HG03469 (cell line): ENCODE measurements around the gene CERS6.

Experiments used
- ATAC-seq: cut with Tn5 transposase; IDR thresholded peaks from one replicate; pipeline ENCODE4 v1.9.1; 2021; ENCODE audit warnings: mild to moderate bottlenecking, moderate library complexity, moderate number of reproducible peaks; ENCODE audit not compliant: unreplicated experiment

Gene CERS6

DNA sequence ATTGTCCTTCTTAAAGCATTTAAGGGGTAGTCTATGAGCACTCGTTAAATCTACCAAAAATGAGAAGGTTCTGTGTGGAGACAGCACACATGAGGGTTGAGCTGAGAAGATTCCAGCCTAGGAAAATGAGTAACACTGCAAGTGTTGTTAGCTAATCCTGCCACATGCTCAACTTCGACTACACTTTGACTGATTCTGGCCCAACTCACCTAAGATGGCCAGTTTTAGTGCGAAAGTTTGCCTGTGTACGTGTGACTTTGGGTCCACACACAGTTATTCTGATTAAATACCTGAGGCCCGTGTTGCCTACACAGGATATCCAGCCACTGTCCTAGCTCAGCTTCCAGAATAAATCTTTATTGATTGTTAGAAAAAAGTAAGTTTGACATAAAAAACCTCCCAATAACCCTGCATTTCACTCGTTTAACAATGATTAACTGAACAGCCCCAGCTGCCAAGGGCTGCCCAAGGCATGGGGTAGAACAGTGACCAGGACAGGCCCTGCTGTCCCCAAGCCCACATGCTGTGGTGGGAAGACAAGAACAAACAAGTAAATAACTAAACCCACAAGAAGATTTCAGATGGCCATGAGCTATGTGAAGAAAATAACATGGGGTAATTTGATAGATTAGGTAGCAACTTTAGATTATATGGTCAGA, 14.7 kb upstream of the CERS6 start:
- ATAC-seq: no peak

DNA sequence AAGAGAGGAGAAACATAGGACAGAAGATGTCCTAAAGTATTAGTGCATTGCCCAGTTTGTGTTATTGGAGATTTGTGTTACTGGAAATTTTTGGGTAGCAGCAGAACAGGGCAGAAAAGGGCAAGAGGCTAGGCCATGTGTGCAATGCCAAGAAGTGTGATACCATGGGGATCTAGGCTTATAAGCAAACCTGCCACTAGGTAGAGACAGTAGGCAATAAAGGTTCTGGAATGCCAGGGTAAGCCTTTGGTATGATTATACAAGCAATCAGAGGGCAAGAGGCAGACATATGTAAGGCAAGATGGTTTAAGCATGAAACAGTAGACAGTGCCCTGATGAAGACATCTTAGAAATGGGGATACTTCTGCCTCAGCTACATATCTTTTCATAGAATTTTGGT, 12.3 kb upstream of the CERS6 start:
- no peak for ATAC-seq

DNA sequence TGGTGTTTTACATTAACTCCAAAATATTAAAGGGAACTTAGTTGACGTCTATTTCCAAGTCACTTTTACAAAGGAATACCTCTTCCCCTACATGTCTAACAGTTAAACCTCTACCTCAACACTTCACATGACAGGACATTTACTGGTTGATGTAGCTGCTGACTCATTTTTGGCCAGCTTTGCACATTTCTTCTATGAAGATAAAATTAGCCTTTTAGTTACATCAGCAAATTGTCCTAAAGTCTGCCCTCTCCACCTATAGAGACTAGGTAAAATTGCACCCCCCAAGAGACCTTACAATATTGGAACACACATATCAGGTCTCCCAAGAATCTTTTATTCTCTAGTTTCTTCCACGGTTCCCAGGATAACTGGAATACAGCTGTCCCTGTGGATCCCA, 10.1 kb upstream of the CERS6 start:
- no peak for ATAC-seq

DNA sequence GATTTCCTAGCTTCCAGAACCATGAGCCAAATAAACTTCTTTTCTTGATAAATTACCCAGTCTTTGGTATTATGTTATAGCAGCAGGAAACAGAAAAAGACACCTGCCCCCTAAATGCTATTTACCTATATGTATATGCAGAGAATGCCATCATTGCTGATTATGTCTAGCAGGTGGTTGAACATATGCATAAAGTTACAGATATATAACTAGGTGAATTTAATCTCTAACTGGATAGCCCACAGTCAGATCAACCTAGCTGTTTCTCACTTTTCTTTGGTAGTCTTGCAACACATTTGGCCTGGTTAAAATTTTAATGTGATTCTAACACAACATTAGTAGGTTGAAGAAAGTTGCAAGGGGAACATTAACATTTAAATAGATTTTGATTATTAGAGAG, 7.1 kb upstream of the CERS6 start:
- no peak for ATAC-seq

DNA sequence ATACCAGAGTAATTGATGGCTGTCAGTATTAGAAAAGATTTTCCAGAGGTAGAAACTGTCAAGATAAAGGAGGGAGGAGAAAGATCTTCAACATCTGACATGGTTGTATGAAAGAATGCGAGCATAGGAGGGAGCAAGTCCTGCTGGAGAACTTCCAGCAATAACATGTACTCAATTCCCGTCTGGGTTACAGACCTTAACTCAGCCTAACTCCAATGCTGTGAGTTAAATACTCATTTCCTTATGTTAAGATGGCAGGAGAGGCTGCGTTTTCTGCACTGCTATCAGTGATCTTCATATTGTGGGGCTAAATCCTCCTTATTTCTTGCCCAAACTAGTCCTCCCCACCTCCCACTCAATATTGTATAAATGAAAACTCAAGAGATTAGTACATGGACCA, 6.7 kb upstream of the CERS6 start:
- no peak for ATAC-seq

DNA sequence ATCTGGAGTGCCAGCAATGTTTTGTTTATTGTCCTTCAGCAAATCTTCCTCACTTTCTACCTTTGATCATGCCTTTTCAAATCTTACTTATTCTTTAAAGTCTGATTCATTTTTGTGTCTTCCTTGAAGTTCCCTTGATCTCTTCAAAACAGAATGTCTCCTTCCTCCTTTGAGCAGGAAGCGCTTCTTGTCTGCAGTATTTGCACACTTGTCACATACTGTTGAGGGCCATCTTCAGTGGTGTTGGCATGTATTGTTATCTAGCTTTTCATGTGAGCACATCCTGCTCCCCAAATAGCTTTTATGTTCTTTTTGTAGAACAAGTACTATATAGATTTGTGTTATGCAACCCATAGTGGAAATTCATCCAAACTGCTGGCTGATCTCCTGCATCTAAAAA, 5.9 kb upstream of the CERS6 start:
- no peak for ATAC-seq

DNA sequence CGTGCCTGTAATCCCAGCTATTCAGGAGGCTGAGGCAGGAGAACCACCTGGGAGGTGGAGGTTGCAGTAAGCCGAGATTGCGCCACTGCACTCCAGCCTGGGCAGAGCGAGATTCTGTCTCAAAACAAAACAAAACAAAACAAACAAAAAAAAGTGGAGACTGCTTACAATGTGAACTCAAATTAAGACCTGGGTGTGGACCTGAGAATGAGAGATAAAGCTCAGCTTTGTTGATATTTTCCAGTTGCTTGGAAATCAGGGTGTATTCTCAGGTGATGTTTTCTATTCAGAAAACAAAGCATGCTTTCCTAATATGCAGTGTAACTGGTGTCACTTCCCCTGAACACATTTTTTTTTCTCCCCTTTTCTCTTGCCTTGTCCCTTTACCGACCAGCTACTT, 5.3 kb upstream of the CERS6 start:
- ATAC-seq: no peak

DNA sequence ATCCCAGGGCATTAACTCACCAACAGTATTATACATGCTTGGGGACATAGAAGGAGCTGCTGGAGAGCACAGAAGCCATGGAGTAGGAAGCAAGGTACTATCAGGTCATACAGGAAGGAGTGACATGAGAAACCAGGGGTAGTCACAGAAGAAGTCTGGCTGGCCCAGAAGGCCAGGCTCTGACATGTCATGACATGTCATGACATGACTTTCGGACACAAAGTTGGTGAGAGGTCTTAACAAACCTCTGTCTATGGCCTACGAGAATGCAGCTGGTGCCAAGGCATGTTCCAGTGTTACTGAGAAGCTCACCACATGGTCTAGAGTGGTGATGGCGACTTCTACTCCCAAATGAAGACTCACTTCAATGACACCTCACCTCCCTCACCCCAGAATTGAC, 3.3 kb upstream of the CERS6 start:
- ATAC-seq: no peak

DNA sequence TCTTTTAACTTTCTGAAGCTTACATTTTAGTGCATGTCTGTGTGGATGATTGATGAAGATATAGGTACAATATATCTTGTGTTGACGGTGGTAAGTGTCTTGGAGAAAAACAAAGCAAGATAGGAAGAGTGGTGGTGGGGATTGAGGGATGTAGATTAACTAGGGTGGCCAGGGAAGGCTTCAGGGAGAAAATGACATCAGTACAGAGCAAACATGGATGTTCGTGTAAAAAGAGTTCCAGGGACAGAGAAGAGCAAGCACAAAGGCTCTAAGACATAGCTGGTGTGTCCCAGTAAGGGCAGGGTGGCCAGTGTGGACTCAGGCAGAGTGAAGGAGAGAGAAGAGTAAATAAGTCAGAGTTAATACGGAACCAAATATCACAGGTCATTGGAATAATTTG, 2.7 kb upstream of the CERS6 start:
- ATAC-seq: no peak

DNA sequence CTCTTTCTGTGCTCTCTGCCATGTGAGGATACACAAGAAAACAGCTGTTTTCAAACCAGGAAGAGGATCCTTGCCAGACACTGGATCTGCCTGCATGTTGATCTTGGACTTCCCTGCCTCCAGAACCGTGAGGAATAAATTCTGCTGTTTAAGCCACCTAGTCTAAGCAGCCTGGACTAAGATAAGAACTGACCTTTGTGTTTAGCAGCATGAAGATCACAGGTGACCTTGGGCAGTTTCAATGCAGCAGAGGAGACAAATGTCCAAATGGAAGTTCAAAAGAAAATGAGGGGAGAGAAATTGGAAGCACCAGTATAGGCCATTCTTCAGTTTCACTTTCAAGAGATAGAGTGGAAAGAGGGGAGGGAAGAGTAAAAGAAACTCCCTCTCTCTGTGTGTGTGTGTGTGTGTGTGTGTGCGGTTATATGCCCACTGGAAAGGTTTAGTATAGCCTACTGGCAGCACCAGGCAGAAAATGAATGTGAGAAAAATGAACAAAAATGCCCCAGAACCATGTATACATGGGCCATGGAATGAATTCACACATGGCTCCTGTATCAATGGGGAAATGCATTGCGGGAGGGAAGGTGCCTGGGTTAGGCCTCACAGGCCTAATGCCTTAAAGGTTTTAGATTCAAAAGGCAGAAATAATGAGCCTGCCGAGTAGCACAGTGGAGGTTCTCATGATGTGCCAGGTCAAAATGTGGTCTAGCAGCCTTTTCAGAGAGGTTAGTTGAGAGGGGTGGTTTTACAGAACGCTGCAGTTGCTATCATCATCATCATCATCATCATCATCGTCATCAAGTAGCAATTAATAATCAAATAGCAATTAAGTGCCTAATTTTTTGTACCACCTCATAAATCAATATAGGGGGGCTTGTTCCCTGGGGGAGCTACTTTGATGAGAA, 1.1 kb upstream of the CERS6 start:
- no peak for ATAC-seq

DNA sequence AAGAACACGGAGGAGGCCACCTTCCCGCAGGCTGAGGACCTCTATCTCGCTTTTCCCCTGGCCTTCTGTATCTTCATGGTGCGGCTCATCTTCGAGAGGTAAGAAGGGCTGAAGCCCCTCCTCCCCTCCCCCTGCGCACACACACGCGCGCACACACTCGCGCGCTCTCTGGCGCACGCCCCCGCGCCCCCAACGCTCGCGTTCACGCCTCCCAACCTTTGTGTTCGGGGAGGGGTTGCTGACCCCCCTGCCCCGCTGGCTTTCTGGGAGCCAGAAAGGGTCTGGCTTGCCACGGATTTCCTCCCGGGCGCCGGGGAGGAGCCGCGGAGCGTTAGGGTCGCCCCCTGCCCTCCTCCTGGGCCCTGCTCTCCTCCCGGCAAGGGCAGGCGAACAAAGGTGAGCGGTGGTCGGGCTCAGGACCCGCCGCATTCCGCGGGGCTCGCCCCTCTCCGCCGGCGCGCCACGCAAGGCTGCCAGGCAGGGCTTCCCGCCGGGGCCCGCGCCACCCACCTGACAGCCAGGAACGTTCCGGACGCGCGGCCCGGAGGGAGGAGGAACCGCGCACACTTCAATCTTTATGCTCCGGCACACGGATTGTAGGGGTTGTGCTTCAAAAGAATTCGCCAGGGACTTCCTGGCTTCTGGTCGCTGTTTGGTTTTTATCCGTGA, 583 bp downstream of the CERS6 start:
- ATAC-seq: peak; percentile 3

DNA sequence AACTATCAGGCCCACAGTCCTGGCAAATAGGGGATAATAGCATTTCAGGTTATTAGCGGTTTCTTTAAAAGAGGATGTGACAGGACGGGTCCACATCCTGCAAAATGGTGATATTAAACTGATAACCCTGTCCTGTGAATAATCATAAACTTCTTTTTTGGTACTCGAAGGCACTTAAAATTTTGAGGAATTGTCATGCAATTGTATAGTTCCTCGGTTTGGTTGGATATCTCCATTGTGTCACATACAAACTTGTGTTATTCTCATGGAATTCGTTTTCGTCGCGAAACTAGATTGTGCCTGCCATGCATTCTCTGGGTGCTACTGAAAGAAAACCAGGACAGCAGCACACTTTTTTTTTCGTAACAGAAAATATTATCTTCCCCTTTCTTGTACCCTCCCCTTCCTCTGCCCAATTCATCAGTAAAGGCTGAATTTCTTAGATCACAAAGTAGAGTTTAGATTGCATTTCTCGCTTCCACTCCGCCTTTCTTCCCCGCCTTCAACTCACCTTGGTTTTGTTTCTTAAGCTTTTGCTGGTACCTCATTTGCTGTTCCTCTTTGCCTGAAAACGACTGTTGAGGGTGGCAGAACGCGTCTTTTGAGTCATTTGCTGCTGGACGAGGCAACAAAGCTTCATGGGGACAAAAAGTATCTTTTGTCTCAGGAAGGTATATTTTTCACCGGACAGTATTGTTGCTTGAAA, 1.3 kb downstream of the CERS6 start:
- no peak for ATAC-seq

DNA sequence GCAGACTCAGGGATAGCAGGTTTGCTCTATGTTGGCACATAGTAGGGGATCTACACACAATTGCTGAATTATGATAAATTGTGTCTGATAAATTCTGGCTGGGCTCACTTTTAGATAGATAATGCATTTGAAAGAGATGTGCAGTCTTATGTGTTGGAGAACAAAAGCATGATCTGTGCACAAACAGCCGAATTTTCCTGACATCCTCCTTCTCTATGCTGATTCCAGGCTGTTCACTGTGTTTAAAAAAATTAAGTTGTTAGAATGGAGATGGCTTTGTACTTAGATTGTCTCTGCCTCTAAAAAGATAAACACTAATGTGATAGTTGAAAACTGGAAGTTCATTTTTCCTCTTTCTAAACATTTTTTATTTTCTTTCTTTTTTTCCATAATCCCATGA, 2.1 kb downstream of the CERS6 start:
- no peak for ATAC-seq

DNA sequence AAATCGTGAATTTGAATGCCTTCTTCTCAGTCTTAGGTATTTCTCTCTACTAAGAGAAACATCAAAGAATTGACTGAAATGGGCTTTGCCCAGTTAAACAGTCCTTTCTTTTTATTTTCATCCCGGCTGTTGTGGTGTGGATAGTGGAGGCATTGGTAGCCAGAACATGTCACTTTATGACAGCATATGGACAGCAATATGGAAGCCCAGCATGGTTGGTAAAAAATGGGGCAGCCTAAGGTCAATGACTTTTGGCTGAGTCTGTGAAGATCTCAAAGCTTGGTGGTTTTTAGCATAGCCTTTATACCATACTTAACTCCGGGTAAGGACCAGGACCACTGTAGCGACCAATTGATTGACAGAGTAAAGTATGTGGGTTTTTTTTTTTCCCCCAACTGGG, 3.2 kb downstream of the CERS6 start:
- no peak for ATAC-seq

DNA sequence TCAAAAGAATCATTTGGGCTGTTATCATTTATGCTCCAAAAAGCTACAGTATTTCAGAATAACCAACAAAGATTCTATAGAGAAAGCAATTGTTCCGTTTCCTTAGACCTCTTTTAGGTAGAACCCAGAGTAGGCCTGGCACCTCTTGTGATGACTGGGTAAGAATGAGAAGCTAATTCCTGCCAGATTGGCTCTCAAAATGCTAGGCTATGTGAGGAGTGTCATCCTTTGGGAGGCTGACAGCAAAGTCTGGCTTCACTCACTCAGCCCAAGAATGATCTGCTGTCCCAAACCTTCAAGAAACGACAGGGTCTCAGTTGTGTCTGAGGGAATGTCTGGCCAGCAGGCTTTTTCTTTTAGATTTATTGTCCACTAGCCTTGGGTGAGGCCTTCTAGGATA, 4.5 kb downstream of the CERS6 start:
- ATAC-seq: no peak

DNA sequence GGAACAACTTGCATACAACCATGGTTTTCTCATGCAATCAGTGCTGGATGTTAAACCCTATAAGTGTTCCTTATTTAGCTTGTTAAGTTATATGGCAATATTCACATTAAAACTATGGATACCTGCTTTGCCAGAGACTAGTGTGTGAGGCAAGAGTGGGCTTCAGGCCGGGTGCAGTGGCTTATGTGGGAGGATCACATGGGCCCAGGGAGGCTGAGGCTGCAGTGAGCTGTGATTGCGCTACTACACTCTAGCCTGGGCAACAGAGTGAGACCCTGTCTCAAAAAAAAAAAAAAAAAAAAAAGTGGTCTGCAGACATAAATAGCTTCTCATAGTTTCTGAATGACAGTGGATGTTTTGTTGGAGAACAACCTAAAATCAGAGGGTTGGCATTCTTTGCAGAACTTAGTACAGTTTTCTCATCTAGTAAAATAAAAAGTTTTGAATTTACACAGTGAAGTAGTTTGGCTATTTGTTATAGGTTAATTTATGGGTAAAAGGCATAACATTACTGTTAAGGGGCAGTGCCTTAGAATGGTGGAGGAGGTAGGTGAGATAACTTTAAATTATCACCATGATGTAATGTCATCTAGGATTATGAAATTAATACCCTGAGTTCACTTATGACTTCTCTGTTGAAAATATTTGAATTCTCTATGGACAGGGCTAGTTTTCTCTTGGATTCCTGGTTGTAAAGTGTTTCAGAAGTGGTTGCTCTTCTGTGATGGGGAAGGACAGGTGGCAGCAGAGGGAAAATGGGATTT, 5.3 kb downstream of the CERS6 start:
- no peak for ATAC-seq

DNA sequence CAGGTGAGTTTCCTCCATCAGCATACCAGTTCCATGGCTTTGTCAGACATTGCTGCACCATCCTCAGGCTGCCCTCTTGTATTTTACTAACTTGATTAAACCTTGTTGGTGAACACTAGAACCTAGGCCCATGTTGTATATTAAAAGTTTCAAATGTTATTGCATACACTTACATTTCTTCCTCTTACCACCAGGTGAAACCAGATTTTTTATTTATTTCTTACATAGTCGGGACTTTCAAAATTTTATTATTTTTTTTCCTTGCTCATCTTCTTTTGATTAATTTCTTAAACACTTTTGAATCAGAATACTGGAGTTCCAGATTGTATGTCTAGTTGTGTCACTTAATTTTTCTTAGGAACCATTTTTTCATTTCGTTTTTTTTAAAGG, 5.9 kb downstream of the CERS6 start:
- ATAC-seq: no peak

DNA sequence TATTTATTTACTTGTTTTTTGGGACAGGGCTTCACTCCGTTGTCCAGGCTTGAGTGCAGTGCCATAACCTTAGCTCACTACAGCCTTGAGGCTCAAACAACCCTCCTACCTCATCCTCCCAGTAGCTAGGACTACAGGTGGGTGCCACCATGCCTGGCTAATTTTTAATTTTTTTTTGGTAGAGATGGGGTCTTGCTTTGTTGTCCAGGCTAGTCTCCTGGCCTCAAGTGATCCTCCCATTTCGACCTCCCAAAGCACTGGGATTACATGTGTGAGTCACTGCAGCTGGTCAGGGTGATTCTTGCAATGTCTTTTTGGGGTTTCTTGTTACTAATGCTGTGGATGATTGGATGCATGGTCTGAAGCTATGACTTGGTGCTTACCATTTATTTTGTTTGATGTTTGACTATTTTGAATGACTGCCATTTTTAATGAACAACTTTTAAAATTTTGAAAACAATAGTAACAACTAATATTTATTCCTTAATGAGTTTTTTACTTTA, 6.5 kb downstream of the CERS6 start:
- ATAC-seq: no peak

DNA sequence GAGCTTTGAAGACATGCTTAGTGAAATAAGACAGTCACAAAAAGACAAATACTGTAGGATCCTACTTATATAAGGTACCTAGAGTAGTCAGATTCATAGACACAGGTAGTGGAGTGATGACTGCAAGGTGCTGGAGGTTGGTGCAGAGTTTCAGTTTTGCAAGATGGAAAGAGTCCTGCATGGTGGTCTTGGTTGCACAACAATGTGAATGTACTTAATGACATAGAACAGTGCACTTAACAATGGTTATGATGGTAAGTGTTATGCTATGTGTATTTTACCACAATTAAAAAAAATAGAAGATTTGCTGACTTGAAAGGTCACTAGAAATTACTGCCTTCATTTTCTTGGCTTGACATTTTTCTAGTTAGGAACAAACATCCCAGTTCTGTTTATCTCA, 9.5 kb downstream of the CERS6 start:
- ATAC-seq: no peak

DNA sequence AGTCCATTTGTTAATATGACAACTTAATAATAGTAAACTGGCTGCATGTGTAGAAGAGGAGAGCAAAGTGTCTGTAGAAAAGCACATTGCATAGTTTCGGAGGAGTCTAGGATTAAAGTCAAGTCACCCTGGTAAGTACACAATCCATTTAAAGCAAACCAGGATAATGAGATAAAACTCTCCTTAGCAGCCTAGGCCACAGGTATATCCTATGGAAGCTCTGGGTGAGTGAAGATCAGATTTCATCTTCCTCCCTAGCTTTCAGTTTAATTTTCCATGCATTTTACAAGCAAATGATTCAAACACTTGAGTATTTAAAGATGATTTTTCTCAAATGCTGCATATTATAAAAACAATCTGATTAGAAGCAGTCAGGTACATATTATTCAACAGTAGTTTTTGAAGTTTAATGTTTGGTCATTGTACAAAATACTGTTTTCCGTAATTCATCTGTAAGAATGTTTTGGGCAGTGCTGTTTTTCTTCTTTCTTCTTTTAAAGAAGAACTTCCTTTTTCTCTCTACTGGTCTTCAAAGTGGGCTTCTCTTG, 10.2 kb downstream of the CERS6 start:
- ATAC-seq: no peak
